ENCODE results near the gene PPFIA1.

Gene PPFIA1

GRCh38 chr11:70429428-70429705, 158.9 kb downstream of the PPFIA1 start:
- DNase-seq = no peak
- H3K27me3 ChIP-seq (ENCODE audit: control insufficient read depth in 1 of 2, insufficient read depth in 1 of 2, low read length in 2 of 2) = no peaks in the 10 kb centered on the region
- H4K8ac ChIP-seq (ENCODE audit: low read length) = no peak overlapping the region
- no peak overlapping the region for H2AK5ac ChIP-seq (ENCODE audit: low read length, severe bottlenecking)
- H2BK120ac ChIP-seq (ENCODE audit: low read depth, low read length) = no peak overlapping the region
- no peak overlapping the region for H3K27ac ChIP-seq (ENCODE audit: low read length, poor library complexity, severe bottlenecking)
- no peak overlapping the region for H3K4me2 ChIP-seq (ENCODE audit: low read length, poor library complexity, severe bottlenecking)
- H2BK12ac ChIP-seq (ENCODE audit: low read length in 2 of 2) = no peak overlapping the region
- H2BK15ac ChIP-seq (ENCODE audit: low read depth, poor library complexity, severe bottlenecking) = no peak overlapping the region
- WGBS = 96% methylated on average over 4 of the region's 8 CpGs
- H4K91ac ChIP-seq (ENCODE audit: low read length) = no peak overlapping the region
- no peak overlapping the region for H3K9ac ChIP-seq (ENCODE audit: low read length)
- H3K9me3 ChIP-seq (ENCODE audit: control insufficient read depth, low read length) = no peaks in the 10 kb centered on the region
- peaks cover 85 to 92% of the 10 kb centered on the region in 2 experiments for H3K36me3 ChIP-seq (ENCODE audit: control insufficient read depth in 1 of 2, insufficient read depth in 2 of 2, low read depth in 1 of 2, low read length in 2 of 2)
- peaks cover 19% of the 10 kb centered on the region for H3K4me1 ChIP-seq (ENCODE audit: control insufficient read depth, insufficient read depth, low read depth, low read length)
- H3K4me3 ChIP-seq (ENCODE audit: insufficient read depth in 1 of 2, low read depth in 1 of 2, low read length in 2 of 2) = no peak overlapping the region
- no peak overlapping the region for H3K4ac ChIP-seq (ENCODE audit: low read depth in 1 of 2, low read length in 2 of 2)
- H3K79me1 ChIP-seq (replicated peaks; ENCODE audit: low read length, poor library complexity, severe bottlenecking) = peaks cover 55% of the 10 kb centered on the region
- H3K18ac ChIP-seq (ENCODE audit: low read depth in 1 of 2, low read length in 2 of 2) = no peak overlapping the region
- no peak overlapping the region for H2BK5ac ChIP-seq (ENCODE audit: low read depth, low read length, poor library complexity, severe bottlenecking)
- H3K14ac ChIP-seq (ENCODE audit: low read length in 2 of 2) = no peak overlapping the region
- no peak overlapping the region for H2AFZ ChIP-seq (ENCODE audit: low read depth, low read length)
- H3K23ac ChIP-seq (ENCODE audit: low read length in 2 of 2) = no peak overlapping the region

GRCh38 chr11:70429724-70430521, 159.4 kb downstream of the PPFIA1 start:
- H2AK5ac ChIP-seq (ENCODE audit: low read length, severe bottlenecking) = no peak overlapping the region
- H3K18ac ChIP-seq (ENCODE audit: low read depth in 1 of 2, low read length in 2 of 2) = no peak overlapping the region
- H3K36me3 ChIP-seq (ENCODE audit: control insufficient read depth in 1 of 2, insufficient read depth in 2 of 2, low read depth in 1 of 2, low read length in 2 of 2) = peaks cover 85 to 92% of the 10 kb centered on the region in 2 experiments
- H3K4ac ChIP-seq (ENCODE audit: low read depth in 1 of 2, low read length in 2 of 2) = no peak overlapping the region
- H4K8ac ChIP-seq (ENCODE audit: low read length) = no peak overlapping the region
- no peak overlapping the region for H3K27ac ChIP-seq (ENCODE audit: low read length, poor library complexity, severe bottlenecking)
- H4K91ac ChIP-seq (ENCODE audit: low read length) = no peak overlapping the region
- no peak overlapping the region for H2BK120ac ChIP-seq (ENCODE audit: low read depth, low read length)
- no peaks in the 10 kb centered on the region for H3K27me3 ChIP-seq (ENCODE audit: control insufficient read depth in 1 of 2, insufficient read depth in 1 of 2, low read length in 2 of 2)
- H2AFZ ChIP-seq (ENCODE audit: low read depth, low read length) = no peak overlapping the region
- H3K9me3 ChIP-seq (ENCODE audit: control insufficient read depth, low read length) = no peaks in the 10 kb centered on the region
- H2BK5ac ChIP-seq (ENCODE audit: low read depth, low read length, poor library complexity, severe bottlenecking) = no peak overlapping the region
- H3K14ac ChIP-seq (ENCODE audit: low read length in 2 of 2) = no peak overlapping the region
- H3K23ac ChIP-seq (ENCODE audit: low read length in 2 of 2) = no peak overlapping the region
- no peak overlapping the region for H2BK12ac ChIP-seq (ENCODE audit: low read length in 2 of 2)
- no peak overlapping the region for H3K4me3 ChIP-seq (ENCODE audit: insufficient read depth in 1 of 2, low read depth in 1 of 2, low read length in 2 of 2)
- no peak for DNase-seq
- 83% methylated on average over 11 of the region's 11 CpGs for WGBS
- H3K4me2 ChIP-seq (ENCODE audit: low read length, poor library complexity, severe bottlenecking) = no peak overlapping the region
- no peak overlapping the region for H3K9ac ChIP-seq (ENCODE audit: low read length)
- H3K4me1 ChIP-seq (ENCODE audit: control insufficient read depth, insufficient read depth, low read depth, low read length) = peaks cover 19% of the 10 kb centered on the region
- H2BK15ac ChIP-seq (ENCODE audit: low read depth, poor library complexity, severe bottlenecking) = no peak overlapping the region
- H3K79me1 ChIP-seq (replicated peaks; ENCODE audit: low read length, poor library complexity, severe bottlenecking) = peaks cover 55% of the 10 kb centered on the region

GRCh38 chr11:70430671-70431574, 160.4 kb downstream of the PPFIA1 start:
- H2AFZ ChIP-seq (ENCODE audit: low read depth, low read length) = no peak overlapping the region
- H2BK120ac ChIP-seq (ENCODE audit: low read depth, low read length) = no peak overlapping the region
- H2BK15ac ChIP-seq (ENCODE audit: low read depth, poor library complexity, severe bottlenecking) = no peak overlapping the region
- H3K14ac ChIP-seq (ENCODE audit: low read length in 2 of 2) = no peak overlapping the region
- DNase-seq = no peak
- no peak overlapping the region for H3K23ac ChIP-seq (ENCODE audit: low read length in 2 of 2)
- 96% methylated on average over 25 of the region's 25 CpGs for WGBS
- peaks cover 83 to 92% of the 10 kb centered on the region in 2 experiments for H3K36me3 ChIP-seq (ENCODE audit: control insufficient read depth in 1 of 2, insufficient read depth in 2 of 2, low read depth in 1 of 2, low read length in 2 of 2)
- peaks cover 22% of the 10 kb centered on the region for H3K4me1 ChIP-seq (ENCODE audit: control insufficient read depth, insufficient read depth, low read depth, low read length)
- no peaks in the 10 kb centered on the region for H3K27me3 ChIP-seq (ENCODE audit: control insufficient read depth in 1 of 2, insufficient read depth in 1 of 2, low read length in 2 of 2)
- H3K9ac ChIP-seq (ENCODE audit: low read length) = no peak overlapping the region
- H2AK5ac ChIP-seq (ENCODE audit: low read length, severe bottlenecking) = no peak overlapping the region
- H4K8ac ChIP-seq (ENCODE audit: low read length) = no peak overlapping the region
- no peak overlapping the region for H3K4me2 ChIP-seq (ENCODE audit: low read length, poor library complexity, severe bottlenecking)
- no peak overlapping the region for H3K4ac ChIP-seq (ENCODE audit: low read depth in 1 of 2, low read length in 2 of 2)
- H3K9me3 ChIP-seq (ENCODE audit: control insufficient read depth, low read length) = no peaks in the 10 kb centered on the region
- no peak overlapping the region for H2BK5ac ChIP-seq (ENCODE audit: low read depth, low read length, poor library complexity, severe bottlenecking)
- H3K4me3 ChIP-seq (ENCODE audit: insufficient read depth in 1 of 2, low read depth in 1 of 2, low read length in 2 of 2) = no peak overlapping the region
- H3K27ac ChIP-seq (ENCODE audit: low read length, poor library complexity, severe bottlenecking) = no peak overlapping the region
- H3K79me1 ChIP-seq (replicated peaks; ENCODE audit: low read length, poor library complexity, severe bottlenecking) = peaks cover 49% of the 10 kb centered on the region
- H2BK12ac ChIP-seq (ENCODE audit: low read length in 2 of 2) = no peak overlapping the region
- no peak overlapping the region for H4K91ac ChIP-seq (ENCODE audit: low read length)
- no peak overlapping the region for H3K18ac ChIP-seq (ENCODE audit: low read depth in 1 of 2, low read length in 2 of 2)

- H3K4me3 ChIP-seq (ENCODE audit: insufficient read depth in 1 of 2, low read depth in 1 of 2, low read length in 2 of 2) = no peak overlapping the region
- no peak overlapping the region for H2BK15ac ChIP-seq (ENCODE audit: low read depth, poor library complexity, severe bottlenecking)
- H3K36me3 ChIP-seq (ENCODE audit: control insufficient read depth in 1 of 2, insufficient read depth in 2 of 2, low read depth in 1 of 2, low read length in 2 of 2) = peaks cover 87 to 95% of the 10 kb centered on the region in 2 experiments
- H3K23ac ChIP-seq (ENCODE audit: low read length in 2 of 2) = no peak overlapping the region
- no peak for DNase-seq
- WGBS = 98% methylated on average over 12 of the region's 12 CpGs
- H2BK5ac ChIP-seq (ENCODE audit: low read depth, low read length, poor library complexity, severe bottlenecking) = no peak overlapping the region
- no peaks in the 10 kb centered on the region for H3K9me3 ChIP-seq (ENCODE audit: control insufficient read depth, low read length)
- H3K4ac ChIP-seq (ENCODE audit: low read depth in 1 of 2, low read length in 2 of 2) = no peak overlapping the region
- H3K27me3 ChIP-seq (ENCODE audit: control insufficient read depth in 1 of 2, insufficient read depth in 1 of 2, low read length in 2 of 2) = no peaks in the 10 kb centered on the region
- no peak overlapping the region for H2AK5ac ChIP-seq (ENCODE audit: low read length, severe bottlenecking)
- no peak overlapping the region for H3K18ac ChIP-seq (ENCODE audit: low read depth in 1 of 2, low read length in 2 of 2)
- H2BK12ac ChIP-seq (ENCODE audit: low read length in 2 of 2) = no peak overlapping the region
- no peak overlapping the region for H3K14ac ChIP-seq (ENCODE audit: low read length in 2 of 2)
- no peak overlapping the region for H3K4me2 ChIP-seq (ENCODE audit: low read length, poor library complexity, severe bottlenecking)
- peaks cover 27% of the 10 kb centered on the region for H3K4me1 ChIP-seq (ENCODE audit: control insufficient read depth, insufficient read depth, low read depth, low read length)
- no peak overlapping the region for H3K27ac ChIP-seq (ENCODE audit: low read length, poor library complexity, severe bottlenecking)
- no peak overlapping the region for H3K9ac ChIP-seq (ENCODE audit: low read length)
- peaks cover 49% of the 10 kb centered on the region for H3K79me1 ChIP-seq (replicated peaks; ENCODE audit: low read length, poor library complexity, severe bottlenecking)
- no peak overlapping the region for H2BK120ac ChIP-seq (ENCODE audit: low read depth, low read length)
- no peak overlapping the region for H2AFZ ChIP-seq (ENCODE audit: low read depth, low read length)
- no peak overlapping the region for H4K8ac ChIP-seq (ENCODE audit: low read length)
- no peak overlapping the region for H4K91ac ChIP-seq (ENCODE audit: low read length)
Observed at GRCh38 chr11:70431611-70432010, 161.1 kb downstream of the PPFIA1 start.

Data from mesenchymal stem cell (in vitro differentiated cells and primary cell).